ENCODE results near the gene HYDIN. TPM values are rescaled to one million over a fixed set of nuclear protein-coding genes. Genes with fewer than 3 reads are reported as not detected.

The HYDIN gene
- polyA plus RNA-seq, 2 of the 4 experiments (the other 2 are of a cell fraction) = 0.23 to 0.41 TPM

DNA sequence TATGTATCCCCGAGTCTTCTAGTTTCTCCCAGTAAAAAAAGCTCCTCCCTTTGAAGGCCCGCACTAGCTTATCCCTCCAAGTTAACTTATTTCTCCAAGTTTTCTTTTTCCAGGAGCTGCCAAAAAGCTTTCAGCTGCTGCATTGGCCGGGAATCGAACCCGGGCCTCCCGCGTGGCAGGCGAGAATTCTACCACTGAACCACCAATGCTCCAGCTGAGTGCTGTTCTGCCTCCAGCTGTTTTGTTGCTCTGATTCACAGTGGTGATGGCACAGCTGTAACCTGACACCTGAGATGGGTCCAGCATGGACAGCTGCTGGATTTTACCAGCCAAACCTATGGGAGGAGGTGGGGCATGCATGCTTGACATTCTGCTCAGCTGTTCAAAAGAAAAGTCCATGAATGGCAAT is 451.6 kb downstream of the HYDIN start:
- 3% methylated on average over 8 of the region's 8 CpGs for WGBS (ENCODE audit: missing lambda C conversion rate)
- no peak overlapping the region for H3K4me3 ChIP-seq
- TF ChIP-seq JUN (IDR thresholded peaks at IDR 0.05) (peak in 1 of 2 experiments; percentile 53; a peak in 1 of 5 replicates), RFX5 (IDR thresholded peaks at IDR 0.05) (no peak), GATA3 (IDR thresholded peaks at IDR 0.05; ENCODE audit: borderline replicate concordance) (0 out of 2 replicates have a peak, but pooled peaks have one; percentile 50), MAX (IDR thresholded peaks at IDR 0.05) (peak; percentile 58), MYC (IDR thresholded peaks at IDR 0.05; ENCODE audit: borderline replicate concordance, low read length) (peak; percentile 35; the same call in 1 of the 2 replicates), RARB (CRISPR knock-in tag; IDR thresholded peaks at IDR 0.05) (no peak), JUNB (IDR thresholded peaks at IDR 0.05) (no peak), EHMT2 (IDR thresholded peaks at IDR 0.05; ENCODE audit: low read depth) (no peak), PBX3 (IDR thresholded peaks at IDR 0.05) (peak; percentile 87), SMC3 (IDR thresholded peaks at IDR 0.05) (0 out of 3 replicates have a peak, but pooled peaks have one; percentile 30), MAZ (IDR thresholded peaks at IDR 0.05; ENCODE audit: borderline replicate concordance, low read depth, low read length) (0 out of 2 replicates have a peak, but pooled peaks have one; percentile 42), CEBPB (IDR thresholded peaks at IDR 0.05) (no peak; a peak in 1 of 4 replicates), SREBF2 (IDR thresholded peaks at IDR 0.05) (peak; percentile 86), TP53 (CRISPR knock-in tag; IDR thresholded peaks at IDR 0.05) (no peak), PHF8 (IDR thresholded peaks at IDR 0.05; ENCODE audit: borderline replicate concordance, low read depth) (no peak), TFCP2L1 (CRISPR knock-in tag; IDR thresholded peaks at IDR 0.05) (no peak), ZC3H11A (IDR thresholded peaks at IDR 0.05) (no peak), ESRRA (IDR thresholded peaks at IDR 0.05; ENCODE audit: borderline replicate concordance, low read length) (no peak), REST (IDR thresholded peaks at IDR 0.05) (no peak), FOSL2 (IDR thresholded peaks at IDR 0.05) (no peak), FOSL2 (CRISPR knock-in tag; IDR thresholded peaks at IDR 0.05) (peak; percentile 77), POLR2AphosphoS2 (conservative IDR thresholded peaks at IDR 0.05; ENCODE audit: low read length) (peak; percentile 96), ZNF302 (CRISPR knock-in tag; IDR thresholded peaks at IDR 0.05) (no peak), RNF2 (IDR thresholded peaks at IDR 0.05; ENCODE audit: borderline replicate concordance, low read depth) (no peak), MAFK (IDR thresholded peaks at IDR 0.05; ENCODE audit: partially characterized antibody) (no peak), FOSB (CRISPR knock-in tag; IDR thresholded peaks at IDR 0.05) (no peak)
- no peaks in the 10 kb centered on the region; the same call in 2 of the 3 replicates for H3K9me3 ChIP-seq
- peak overlapping the region; percentile 40; the same call in 1 of the 3 replicates for H3K4me2 ChIP-seq
- FAIRE-seq (peak; percentile 98), DNase-seq (ENCODE audit: low read depth in 1 of 2, low spot score in 1 of 2) (peak; percentile 87 to 88), ATAC-seq (peak; percentile 93 to 95)
- POLR2A ChIA-PET = interaction anchor here (1.0 to 2.0 kb wide), 2 partner anchors 22 to 126 kb away, joined by 3 to 7 read pairs; no protein-coding TSS in a partner anchor
- CTCF ChIA-PET = interaction anchor here (0.8 to 17.5 kb wide), 5 partner anchors 8 to 125 kb away, joined by 3 to 463 read pairs (median 6); partner anchors contain the start of gene MTSS2
- no peak overlapping the region for H3K27ac ChIP-seq
- peaks cover 12% of the 10 kb centered on the region; the same call in 2 of the 3 replicates for H3K4me1 ChIP-seq

All from A549 (cell line).